ENCODE measurements around the gene IP6K3.

The IP6K3 gene

GRCh38 chr6:33728438-33728837, 18.3 kb downstream of the IP6K3 start:
- no peak overlapping the region for H3K4me3 ChIP-seq (ENCODE audit: low read length)
- no peak for DNase-seq (ENCODE audit: low read depth, low spot score)

- H3K4me3 ChIP-seq (ENCODE audit: low read length) = no peak overlapping the region
- DNase-seq (ENCODE audit: low read depth, low spot score) = no peak
These were observed 18.8 kb downstream of the IP6K3 start for GRCh38 chr6:33727932-33728331.

DNA sequence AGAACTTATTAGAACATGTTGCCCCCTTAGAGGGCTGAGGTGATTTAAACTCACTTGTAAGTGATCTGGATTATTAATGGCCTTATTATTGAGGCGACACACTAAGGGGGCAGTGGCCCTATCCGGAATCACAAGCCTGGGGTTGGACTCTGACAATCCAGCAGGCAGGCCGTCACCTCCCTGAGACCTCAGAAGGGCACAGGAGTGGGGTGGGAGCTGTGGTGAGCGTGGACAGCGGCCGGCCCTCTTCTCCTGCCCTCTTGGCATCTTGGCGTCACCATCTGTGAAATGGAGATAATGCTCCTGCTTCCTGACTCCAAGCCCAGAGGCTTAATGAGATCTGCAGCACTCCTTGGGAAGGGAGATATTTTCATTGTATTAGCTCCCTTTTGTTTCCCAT, 19.6 kb downstream of the IP6K3 start:
- no peak overlapping the region for H3K4me3 ChIP-seq (ENCODE audit: low read length)

GRCh38 chr6:33726696-33727095, 20.0 kb downstream of the IP6K3 start:
- H3K4me3 ChIP-seq (ENCODE audit: low read length) = no peak overlapping the region
- DNase-seq (ENCODE audit: low read depth, low spot score) = no peak

More for the DNA sequence above, 19.6 kb downstream of the IP6K3 start:
- no peak for DNase-seq (ENCODE audit: low read depth, low spot score)

DNA sequence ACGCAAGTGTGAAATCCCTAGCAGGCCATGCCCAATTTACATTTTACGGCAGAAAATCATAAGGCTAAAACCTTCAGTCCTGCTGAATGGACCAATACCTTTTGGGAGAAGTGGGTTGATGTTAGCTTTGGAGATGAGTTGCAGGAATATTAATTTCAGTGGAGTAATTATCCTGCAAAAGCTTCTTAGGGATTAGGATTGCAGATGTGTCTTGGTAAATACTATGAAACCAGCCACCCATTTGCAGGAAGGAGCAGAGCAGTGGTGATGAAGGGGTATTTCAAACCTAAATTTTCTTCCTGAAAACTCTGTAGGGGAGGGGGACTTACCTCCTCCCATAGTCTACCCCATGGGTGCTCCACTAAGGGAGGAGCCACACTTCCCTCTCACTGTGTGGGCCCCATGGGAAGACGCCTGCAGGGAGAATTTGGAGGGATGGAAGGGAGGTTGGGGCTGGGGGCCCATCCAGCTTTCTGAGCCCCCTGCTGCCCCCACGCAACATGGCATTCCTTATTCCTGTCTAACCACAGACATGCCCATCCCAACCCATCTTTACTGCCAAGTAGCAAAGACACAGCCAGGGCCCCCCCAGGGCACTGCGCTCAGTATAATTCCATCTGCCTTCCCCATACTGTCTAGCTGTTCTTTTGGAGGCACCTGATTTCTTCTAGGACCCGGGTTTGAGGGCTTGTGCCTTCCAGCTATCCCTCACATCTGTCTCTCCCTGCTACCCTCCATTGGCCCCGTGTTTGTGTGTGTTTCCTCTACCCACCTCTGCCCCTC, 20.6 kb downstream of the IP6K3 start:
- DNase-seq (ENCODE audit: low read depth, low spot score) = no peak

DNA sequence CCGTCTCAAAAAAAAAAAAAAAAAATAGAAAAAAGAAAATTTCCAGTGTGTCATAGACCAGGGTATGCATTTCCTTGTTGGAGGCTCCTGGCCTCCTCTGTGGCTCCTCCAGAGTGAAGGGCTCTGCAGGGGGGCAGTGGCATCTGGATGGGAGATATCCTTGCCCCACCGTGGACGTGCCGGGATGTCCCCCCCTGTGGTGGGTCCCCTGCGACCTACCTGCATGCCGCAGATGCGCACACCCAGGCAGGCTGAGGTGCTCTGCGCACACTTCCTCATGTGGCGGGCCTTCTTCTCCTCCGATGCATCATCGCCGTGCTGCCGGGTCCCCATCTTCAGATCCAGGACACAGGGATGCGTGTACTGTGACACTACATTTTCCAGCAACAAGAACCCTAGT, 21.5 kb downstream of the IP6K3 start:
- no peak for DNase-seq (ENCODE audit: low read depth, low spot score)
- H3K4me3 ChIP-seq (ENCODE audit: low read length) = no peak overlapping the region

More for the DNA sequence above, 20.6 kb downstream of the IP6K3 start:
- H3K4me3 ChIP-seq (ENCODE audit: low read length) = no peak overlapping the region

DNA sequence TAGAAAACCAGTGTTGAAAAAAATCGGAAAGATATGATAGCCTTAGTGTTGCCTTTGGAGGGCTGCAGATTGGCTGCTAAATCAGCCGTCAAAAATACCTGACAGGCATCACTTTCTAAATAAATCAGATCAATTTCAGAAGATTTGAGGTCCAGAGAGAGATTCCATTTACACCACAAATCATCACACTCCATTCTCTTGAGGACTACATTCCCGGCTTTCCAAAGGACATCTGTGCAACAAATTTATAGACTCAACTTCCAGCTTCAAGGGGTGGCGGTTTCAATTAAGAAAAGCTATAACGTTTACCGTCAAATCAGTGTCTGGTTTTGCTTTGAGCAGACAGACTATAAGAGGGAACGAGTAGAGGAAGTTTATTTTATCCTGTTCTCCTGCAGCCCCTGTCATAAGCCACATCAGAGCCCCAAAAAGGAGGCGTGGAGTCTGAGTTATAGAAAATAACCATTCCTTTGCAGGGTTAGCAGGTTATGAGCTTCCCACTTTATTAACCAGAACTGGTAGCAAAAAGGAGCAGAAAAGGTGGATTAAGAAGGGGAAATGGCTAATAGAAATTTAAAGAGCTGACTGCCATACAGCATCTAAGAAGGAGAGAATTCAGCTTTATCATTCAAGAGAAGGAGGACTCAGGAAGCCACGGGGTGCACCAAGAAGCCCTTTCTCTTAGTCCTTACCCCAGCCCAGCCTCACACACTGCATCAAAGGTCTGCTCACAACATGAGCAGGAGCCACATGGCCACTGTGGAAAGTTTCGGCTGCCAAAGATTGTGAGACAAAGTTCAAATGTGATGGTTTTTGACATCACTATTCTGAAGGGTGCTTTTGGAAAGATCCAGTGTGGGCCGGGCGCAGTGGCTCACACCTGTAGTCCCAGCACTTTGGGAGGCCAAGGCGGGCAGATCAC, 22.3 kb downstream of the IP6K3 start:
- no peak for DNase-seq (ENCODE audit: low read depth, low spot score)

GRCh38 chr6:33723371-33724085, 23.2 kb downstream of the IP6K3 start:
- no peak overlapping the region for H3K4me3 ChIP-seq (ENCODE audit: low read length)
- no peak for DNase-seq (ENCODE audit: low read depth, low spot score)

More for the DNA sequence above, 22.3 kb downstream of the IP6K3 start:
- H3K4me3 ChIP-seq (ENCODE audit: low read length) = no peak overlapping the region

GRCh38 chr6:33722103-33722623, 24.5 kb downstream of the IP6K3 start:
- H3K4me3 ChIP-seq (ENCODE audit: low read length) = no peak overlapping the region
- DNase-seq (ENCODE audit: low read depth, low spot score) = no peak

GRCh38 chr6:33721508-33721907, 25.2 kb downstream of the IP6K3 start:
- no peak overlapping the region for H3K4me3 ChIP-seq (ENCODE audit: low read length)

GRCh38 chr6:33720998-33721397, 25.7 kb downstream of the IP6K3 start:
- H3K4me3 ChIP-seq (ENCODE audit: low read length) = no peak overlapping the region
- DNase-seq (ENCODE audit: low read depth, low spot score) = no peak

More at GRCh38 chr6:33721508-33721907, 25.2 kb downstream of the IP6K3 start:
- DNase-seq (ENCODE audit: low read depth, low spot score) = no peak

GRCh38 chr6:33719326-33719987, 27.2 kb downstream of the IP6K3 start:
- no peak for DNase-seq (ENCODE audit: low read depth, low spot score)
- H3K4me3 ChIP-seq (ENCODE audit: low read length) = no peak overlapping the region

DNA sequence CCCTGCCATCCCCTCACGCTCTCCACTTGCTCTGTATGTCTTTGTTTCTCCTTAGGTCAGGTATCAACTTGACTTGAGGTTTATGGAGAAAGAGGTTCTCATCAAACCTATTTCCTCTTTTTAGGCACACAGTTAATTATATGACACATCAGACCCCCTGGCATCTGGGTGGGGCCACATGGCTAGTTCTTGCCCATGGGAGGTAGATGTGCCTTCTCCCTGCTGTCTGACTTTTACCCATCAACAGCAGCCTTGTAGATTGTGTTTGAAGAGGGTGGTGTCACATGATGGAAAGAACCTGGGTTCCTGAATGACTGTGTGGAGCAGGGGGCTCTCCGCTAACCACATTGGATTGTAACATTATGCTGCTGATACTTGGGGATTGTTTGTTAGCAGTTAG, 28.0 kb downstream of the IP6K3 start:
- no peak for DNase-seq (ENCODE audit: low read depth, low spot score)

GRCh38 chr6:33717934-33718455, 28.7 kb downstream of the IP6K3 start:
- no peak for DNase-seq (ENCODE audit: low read depth, low spot score)
- H3K4me3 ChIP-seq (ENCODE audit: low read length) = no peak overlapping the region

More for the DNA sequence above, 28.0 kb downstream of the IP6K3 start:
- H3K4me3 ChIP-seq (ENCODE audit: low read length) = no peak overlapping the region

DNA sequence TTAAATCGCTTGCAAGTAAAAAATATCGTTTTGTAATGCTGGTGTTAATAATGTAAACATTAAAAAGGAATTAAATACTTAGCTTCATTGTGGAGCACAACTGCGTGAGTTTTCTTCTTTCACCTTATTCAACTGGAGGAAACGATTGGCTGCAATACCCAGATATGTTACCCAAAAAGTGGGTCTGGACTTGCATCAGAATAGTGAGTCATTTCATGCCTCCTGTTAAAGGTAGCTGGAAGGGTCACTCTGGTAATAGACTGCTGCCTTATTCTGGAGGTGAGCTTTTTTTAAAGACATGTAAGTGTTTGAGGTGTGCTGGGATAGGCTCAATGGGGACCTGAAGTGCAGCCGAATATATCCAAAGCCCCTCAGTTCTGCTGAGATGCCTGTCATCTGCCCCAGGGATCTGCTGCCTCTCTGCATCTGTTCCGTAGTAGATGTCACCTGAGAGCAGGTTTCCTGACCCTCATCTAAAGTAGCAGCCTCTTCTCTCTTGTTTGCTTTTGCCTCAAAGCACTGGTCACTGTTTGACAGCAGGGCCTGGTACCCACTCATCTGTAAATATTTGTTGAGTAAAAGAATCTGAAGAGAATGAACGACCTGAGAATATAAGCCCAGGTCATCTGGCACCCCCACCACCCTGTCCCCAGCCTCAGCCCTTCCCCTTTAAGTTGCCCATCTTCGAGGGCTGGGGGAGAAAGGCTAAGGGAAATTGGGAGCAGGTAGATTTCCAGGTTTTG, 29.6 kb downstream of the IP6K3 start:
- no peak overlapping the region for H3K4me3 ChIP-seq (ENCODE audit: low read length)
- no peak for DNase-seq (ENCODE audit: low read depth, low spot score)

DNA sequence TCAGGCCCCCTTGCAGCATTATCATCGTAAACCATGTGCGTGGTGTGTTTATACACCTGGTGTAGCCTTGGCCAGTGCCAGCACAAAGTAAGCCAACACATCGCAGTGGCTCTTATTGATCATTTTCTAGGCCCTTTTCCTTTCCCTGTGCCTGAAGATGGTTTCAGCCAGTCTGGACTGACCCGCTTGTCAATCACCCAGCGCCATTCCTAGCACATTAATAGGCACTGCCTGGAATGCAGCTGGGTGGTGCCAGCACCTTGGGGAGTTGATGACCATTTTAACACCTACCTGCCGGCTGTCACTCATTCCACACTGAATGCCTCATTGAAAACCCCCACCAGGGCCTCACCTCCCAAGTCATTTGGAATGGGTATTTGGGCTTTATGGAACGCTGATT, 30.3 kb downstream of the IP6K3 start:
- DNase-seq (ENCODE audit: low read depth, low spot score) = no peak
- no peak overlapping the region for H3K4me3 ChIP-seq (ENCODE audit: low read length)

DNA sequence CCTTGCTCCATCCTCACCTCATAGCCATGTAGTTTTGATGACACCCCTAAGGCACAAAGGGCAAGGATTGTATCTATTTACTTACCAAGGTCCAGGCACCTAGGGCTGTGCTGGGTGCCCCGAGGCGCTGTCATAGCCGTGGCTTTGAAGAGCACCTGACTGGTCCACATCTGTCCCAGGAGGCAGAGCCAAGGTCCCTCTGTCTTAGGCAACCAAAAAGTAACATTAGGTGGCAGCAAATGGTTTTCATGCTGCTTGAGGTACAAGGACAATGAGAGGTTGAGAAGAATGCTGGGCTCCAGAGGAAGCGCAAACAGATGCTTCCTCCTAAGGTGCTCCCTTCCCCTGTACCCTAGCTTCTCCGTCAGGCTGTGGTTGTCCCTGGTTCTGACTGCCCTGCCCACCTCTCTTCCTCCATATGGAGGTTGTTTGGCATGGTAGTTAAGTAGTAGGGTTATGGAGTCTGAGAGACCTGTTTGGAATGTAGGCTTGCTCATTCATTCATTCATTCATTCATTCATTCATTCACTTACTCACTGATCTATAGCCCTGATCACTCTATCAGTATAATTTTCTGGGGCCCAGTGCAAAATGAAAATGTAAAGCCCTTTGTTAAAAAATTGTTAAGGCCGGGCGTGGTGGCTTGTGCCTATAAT, 32.2 kb downstream of the IP6K3 start:
- no peak for DNase-seq (ENCODE audit: low read depth, low spot score)
- no peak overlapping the region for H3K4me3 ChIP-seq (ENCODE audit: low read length)
